CD4-positive, CD25-positive, alpha-beta regulatory T cell (primary cell): ENCODE results near the gene RAB37. TPM values are rescaled to one million over a fixed set of nuclear protein-coding genes. Genes with fewer than 3 reads are reported as not detected.

ENCODE experiments used
- ATAC-seq, 2 donors: fragments of 150-1000 bp; cut with Tn5 transposase; one replicate each; pipeline ENCODE4 v1.10.0; 2021; ENCODE audit warnings: low read depth in 2 of 2, moderate number of reproducible peaks in 2 of 2, moderate library complexity in 1 of 2
- DNase-seq, 3 donors: peaks; one replicate each; pipeline versions ENCODE4 v3.0.0 to v3.0.0-alpha.2; 2012 to 2022; ENCODE audit warnings: mixed read lengths in 1 of 3
- H3K27ac ChIP-seq: one replicate; pipeline ENCODE4 v1.7.0; 2013; ENCODE audit warnings: mild to moderate bottlenecking, low read length; ENCODE audit not compliant: insufficient read depth, poor library complexity, severe bottlenecking
- H3K27me3 ChIP-seq: one replicate; pipeline ENCODE4 v1.7.0; 2013; ENCODE audit warnings: low read length; ENCODE audit not compliant: control insufficient read depth, insufficient read depth
- H3K36me3 ChIP-seq: one replicate; pipeline ENCODE4 v1.7.0; 2013; ENCODE audit warnings: mild to moderate bottlenecking, low read length, moderate library complexity; ENCODE audit not compliant: control insufficient read depth, insufficient read depth
- H3K4me1 ChIP-seq: 2 replicates; pipeline ENCODE4 v1.7.0; 2013; ENCODE audit warnings: mild to moderate bottlenecking, low read length; ENCODE audit not compliant: insufficient read depth, control insufficient read depth, poor library complexity, severe bottlenecking
- H3K4me3 ChIP-seq: one replicate; pipeline ENCODE4 v1.7.0; 2013; ENCODE audit warnings: low read depth, mild to moderate bottlenecking, low read length, moderate library complexity
- H3K9me3 ChIP-seq, 2 experiments: 1 replicate in 1 of 2; 2 replicates in 1 of 2; pipeline ENCODE4 v1.7.0; 2013; ENCODE audit warnings: low read length in 2 of 2, mild to moderate bottlenecking in 1 of 2, moderate library complexity in 1 of 2; ENCODE audit not compliant: control insufficient read depth in 2 of 2
- H3K27ac Mint-ChIP-seq, 3 donors: one replicate each; pipeline ENCODE4 v1.8.0; 2020 to 2022; ENCODE audit warnings: mild to moderate bottlenecking in 3 of 3, mixed read lengths in 3 of 3, moderate library complexity in 2 of 3
- H3K27me3 Mint-ChIP-seq: one replicate; pipeline ENCODE4 v1.8.0; 2022; ENCODE audit warnings: mild to moderate bottlenecking, mixed read lengths
- H3K36me3 Mint-ChIP-seq: one replicate; pipeline ENCODE4 v1.8.0; 2020; ENCODE audit warnings: mixed read lengths
- H3K4me1 Mint-ChIP-seq, 4 donors: one replicate each; pipeline ENCODE4 v1.8.0; 2020 to 2022; ENCODE audit warnings: mixed read lengths in 4 of 4, mild to moderate bottlenecking in 1 of 4
- H3K4me3 Mint-ChIP-seq, 4 donors: one replicate each; pipeline ENCODE4 v1.8.0; 2020 to 2022; ENCODE audit warnings: mild to moderate bottlenecking in 4 of 4, mixed read lengths in 4 of 4, moderate library complexity in 3 of 4
- H3K9me3 Mint-ChIP-seq, 7 donors: one replicate each; pipeline ENCODE4 v1.8.0; 2020 to 2022; ENCODE audit warnings: mixed read lengths in 7 of 7, mild to moderate bottlenecking in 3 of 7, moderate library complexity in 2 of 7
- polyA plus RNA-seq, 4 donors: library from polyadenylated mRNA; unstranded; fragments of 300-500 nt; fragmentation: Illumina TruSeq; gene quantifications; one replicate each; pipeline ENCODE4 v1.2.3, GENCODE V29; 2021
- total RNA-seq: library from RNA; stranded (reverse); gene quantifications from one replicate; pipeline ENCODE4 v1.2.3, GENCODE V29; 2022

RAB37 gene
- total and polyA plus RNA-seq, 5 donors from 2014 or later: 75.6 to 159 (median 89.3) TPM

DNA sequence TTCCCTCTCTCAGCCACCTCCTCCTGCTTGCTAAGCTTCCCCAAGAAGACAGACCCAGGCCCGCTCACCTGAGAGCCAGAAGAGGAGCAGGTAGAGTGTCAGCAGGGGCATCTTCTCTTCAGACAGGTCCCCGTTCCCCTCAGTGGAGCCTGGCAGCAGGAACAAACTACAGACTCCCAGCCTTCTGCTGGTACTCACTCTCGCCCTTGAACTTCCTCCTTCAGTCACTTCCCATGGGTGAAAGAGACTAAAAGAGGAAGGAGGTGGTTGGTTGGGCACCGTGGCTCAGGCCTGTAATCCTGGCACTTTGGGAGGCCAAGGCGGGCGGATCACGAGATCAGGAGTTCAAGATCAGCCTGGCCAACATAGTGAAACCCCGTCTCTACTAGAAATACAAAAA, 24.3 kb upstream of the RAB37 start, which contains the start of gene CD300LF:
CD300LF (minus strand) TSS at position 168 of the 400 bp plus-strand sequence; CDS start at position 111, 57 bp downstream.
- Mint-ChIP-seq H3K9me3 (peaks cover 0 to 2% (median 0%) of the 10 kb centered on the region in 7 donors), H3K4me1 (peaks cover 0 to 7% (median 3%) of the 10 kb centered on the region in 4 donors), H3K27me3 (peaks cover 24% of the 10 kb centered on the region), H3K27ac (peak within 1 kb of the TSS in 1 of 3 donors; percentile 18), H3K4me3 (no peak within 1 kb of the TSS), H3K36me3 (no peaks in the 10 kb centered on the region)
- H3K27me3 ChIP-seq: peaks cover 2% of the 10 kb centered on the region
- no peak for ATAC-seq
- no peaks in the 10 kb centered on the region for H3K4me1 ChIP-seq
- H3K4me3 ChIP-seq: no peak within 1 kb of the TSS
- no peak for DNase-seq
- no peak within 1 kb of the TSS for H3K27ac ChIP-seq
- no peaks in the 10 kb centered on the region for H3K9me3 ChIP-seq
- H3K36me3 ChIP-seq: no peaks in the 10 kb centered on the region

DNA sequence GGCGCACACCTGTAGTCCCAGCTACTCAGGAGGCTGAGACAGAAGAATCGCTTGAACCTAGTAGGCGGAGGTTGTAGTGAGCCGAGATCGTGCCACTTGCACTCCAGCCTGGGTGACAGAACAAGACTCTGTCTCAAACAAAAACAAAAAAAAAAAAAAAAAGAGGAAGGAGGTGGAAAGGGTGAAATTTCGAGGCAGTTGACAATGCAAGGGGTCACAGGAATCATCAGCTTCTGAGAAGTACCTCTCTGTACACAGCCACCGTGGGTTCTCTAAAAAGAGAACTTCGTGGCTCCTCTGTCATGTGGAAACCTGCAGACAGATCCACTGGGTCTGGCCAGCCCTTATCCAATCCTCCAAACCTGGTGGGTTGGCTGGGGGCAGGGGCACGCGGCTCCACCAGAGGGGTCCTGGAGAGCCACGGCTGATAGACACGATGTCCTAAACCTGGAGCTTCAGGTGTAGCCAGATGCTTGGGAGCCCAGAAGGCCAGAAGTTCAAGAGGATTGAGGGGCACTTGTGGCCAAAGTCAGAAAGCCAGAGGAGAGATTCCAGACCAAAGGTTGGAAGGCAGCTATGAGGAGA, 23.8 kb upstream of the RAB37 start:
- no peak overlapping the region for H3K4me3 ChIP-seq
- H3K36me3 ChIP-seq: no peaks in the 10 kb centered on the region
- Mint-ChIP-seq H3K27me3 (peaks cover 21% of the 10 kb centered on the region), H3K4me3 (no peak overlapping the region), H3K9me3 (peaks cover 0 to 2% (median 0%) of the 10 kb centered on the region in 7 donors), H3K4me1 (peaks cover 0 to 7% (median 3%) of the 10 kb centered on the region in 4 donors), H3K36me3 (no peaks in the 10 kb centered on the region), H3K27ac (peak overlapping the region in 1 of 3 donors; percentile 18)
- H3K27me3 ChIP-seq: peaks cover 2% of the 10 kb centered on the region
- DNase-seq: no peak
- H3K27ac ChIP-seq: no peak overlapping the region
- H3K4me1 ChIP-seq: no peaks in the 10 kb centered on the region
- ATAC-seq: no peak
- no peaks in the 10 kb centered on the region for H3K9me3 ChIP-seq

DNA sequence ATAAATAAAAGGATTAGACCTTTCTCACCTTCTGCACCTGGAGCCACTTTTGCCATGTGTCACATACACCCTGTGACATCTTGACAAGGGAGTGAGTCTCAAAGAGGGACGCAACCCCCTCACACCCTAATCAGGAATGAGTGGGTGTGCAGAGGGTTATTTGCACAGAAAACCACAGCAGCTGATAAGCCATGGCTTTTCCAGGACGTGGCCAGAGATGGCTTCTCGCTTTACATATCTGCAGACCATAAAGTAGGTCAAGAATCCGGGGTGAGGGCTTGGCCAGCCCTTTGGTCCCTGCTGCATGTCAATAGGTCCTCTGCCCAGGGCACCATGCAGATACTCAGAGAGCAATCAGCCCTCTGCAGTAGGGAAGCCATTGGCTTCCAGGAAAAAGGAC, 21.9 kb upstream of the RAB37 start:
- peaks cover 0 to 7% (median 3%) of the 10 kb centered on the region in 4 donors for H3K4me1 Mint-ChIP-seq
- peaks cover 18% of the 10 kb centered on the region for H3K27me3 Mint-ChIP-seq
- DNase-seq: no peak
- ATAC-seq: no peak
- no peak overlapping the region for H3K4me3 Mint-ChIP-seq
- Histone ChIP-seq H3K27me3 (peaks cover 2% of the 10 kb centered on the region), H3K4me3 (no peak overlapping the region), H3K9me3 (no peaks in the 10 kb centered on the region), H3K27ac (no peak overlapping the region), H3K36me3 (no peaks in the 10 kb centered on the region), H3K4me1 (no peaks in the 10 kb centered on the region)
- peaks cover 0 to 2% (median 0%) of the 10 kb centered on the region in 7 donors for H3K9me3 Mint-ChIP-seq
- H3K27ac Mint-ChIP-seq: no peak overlapping the region
- H3K36me3 Mint-ChIP-seq: no peaks in the 10 kb centered on the region

DNA sequence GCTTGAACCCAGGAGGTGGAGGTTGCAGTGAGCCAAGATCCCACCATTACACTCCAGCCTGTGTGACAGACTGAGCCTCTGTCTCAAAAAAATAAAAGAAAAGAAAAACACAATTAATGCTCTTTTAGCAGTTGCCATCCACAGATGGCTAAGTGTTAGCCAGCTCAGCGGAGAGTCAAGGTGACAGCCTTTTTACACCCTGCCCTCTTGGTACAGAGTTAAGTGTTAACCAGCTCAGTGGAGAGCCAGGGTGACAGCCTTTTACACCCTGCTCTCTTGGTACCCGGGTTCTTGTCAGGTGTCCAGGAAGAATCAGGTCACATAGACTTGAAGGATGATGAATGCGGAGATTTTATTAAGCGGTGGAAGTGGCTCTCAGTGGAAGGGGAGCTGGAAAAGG, 16.6 kb upstream of the RAB37 start:
- Histone ChIP-seq H3K27me3 (no peaks in the 10 kb centered on the region), H3K4me3 (no peak overlapping the region), H3K4me1 (no peaks in the 10 kb centered on the region), H3K27ac (no peak overlapping the region), H3K9me3 (no peaks in the 10 kb centered on the region), H3K36me3 (no peaks in the 10 kb centered on the region)
- Mint-ChIP-seq H3K36me3 (no peaks in the 10 kb centered on the region), H3K27ac (no peak overlapping the region), H3K27me3 (peaks cover 14% of the 10 kb centered on the region), H3K4me3 (no peak overlapping the region), H3K4me1 (peaks cover 0 to 2% (median 0%) of the 10 kb centered on the region in 4 donors), H3K9me3 (no peaks in the 10 kb centered on the region)
- DNase-seq (no peak), ATAC-seq (no peak)

DNA sequence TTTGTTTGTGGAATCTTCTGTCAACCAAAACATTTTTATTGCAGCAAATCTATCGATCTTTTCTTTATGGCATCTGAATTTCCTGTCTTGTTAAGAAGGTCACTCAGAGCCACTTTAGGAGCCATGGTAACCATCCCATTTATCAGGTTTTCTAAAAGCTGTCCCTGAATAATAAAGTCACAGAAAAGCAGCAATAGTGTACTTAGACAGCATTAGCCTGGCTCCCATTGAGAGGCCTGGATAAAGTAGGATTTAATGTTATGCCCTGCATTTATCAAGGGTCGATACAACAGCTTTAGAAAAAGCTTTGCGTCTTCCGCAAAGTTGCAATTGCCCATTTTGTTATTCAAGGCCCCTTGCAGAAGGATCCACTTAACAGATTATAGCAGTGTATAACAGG, 14.3 kb upstream of the RAB37 start:
- Mint-ChIP-seq H3K4me1 (no peaks in the 10 kb centered on the region), H3K27me3 (peaks cover 14% of the 10 kb centered on the region), H3K9me3 (no peaks in the 10 kb centered on the region)

DNA sequence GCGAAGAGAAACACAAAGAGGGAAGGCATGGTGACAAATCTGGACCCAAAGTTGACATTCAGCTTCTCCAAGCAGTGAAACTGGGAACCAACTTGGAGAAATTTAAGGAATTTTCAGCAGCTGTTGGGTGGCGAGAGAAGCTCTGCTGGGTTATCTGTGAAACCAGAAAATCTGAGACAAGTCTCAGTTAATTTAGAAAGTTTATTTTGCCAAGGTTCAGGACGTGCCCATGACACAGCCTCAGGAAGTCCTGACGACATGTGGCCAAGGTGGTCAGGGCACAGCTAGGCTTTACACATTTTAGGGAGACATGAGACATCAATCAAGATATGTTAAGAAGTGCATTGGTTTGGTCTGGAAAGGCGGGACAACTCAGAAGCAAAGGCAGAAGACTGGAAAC, 13.2 kb upstream of the RAB37 start:
- no peak overlapping the region for H3K4me3 ChIP-seq
- H3K9me3 Mint-ChIP-seq: no peaks in the 10 kb centered on the region
- no peaks in the 10 kb centered on the region for H3K36me3 Mint-ChIP-seq
- H3K4me3 Mint-ChIP-seq: no peak overlapping the region
- no peak for DNase-seq
- no peak overlapping the region for H3K27ac ChIP-seq
- H3K27me3 ChIP-seq: no peaks in the 10 kb centered on the region
- H3K27ac Mint-ChIP-seq: no peak overlapping the region
- H3K27me3 Mint-ChIP-seq: peaks cover 14% of the 10 kb centered on the region
- no peaks in the 10 kb centered on the region for H3K4me1 ChIP-seq
- H3K9me3 ChIP-seq: no peaks in the 10 kb centered on the region
- no peaks in the 10 kb centered on the region for H3K36me3 ChIP-seq
- no peak for ATAC-seq
- H3K4me1 Mint-ChIP-seq: no peaks in the 10 kb centered on the region

More for the DNA sequence above, 14.3 kb upstream of the RAB37 start:
- Histone ChIP-seq H3K4me3 (no peak overlapping the region), H3K9me3 (no peaks in the 10 kb centered on the region), H3K27me3 (no peaks in the 10 kb centered on the region), H3K36me3 (no peaks in the 10 kb centered on the region), H3K27ac (no peak overlapping the region), H3K4me1 (no peaks in the 10 kb centered on the region)
- ATAC-seq (no peak), DNase-seq (no peak)
- no peaks in the 10 kb centered on the region for H3K36me3 Mint-ChIP-seq
- H3K4me3 Mint-ChIP-seq: no peak overlapping the region
- H3K27ac Mint-ChIP-seq: no peak overlapping the region

DNA sequence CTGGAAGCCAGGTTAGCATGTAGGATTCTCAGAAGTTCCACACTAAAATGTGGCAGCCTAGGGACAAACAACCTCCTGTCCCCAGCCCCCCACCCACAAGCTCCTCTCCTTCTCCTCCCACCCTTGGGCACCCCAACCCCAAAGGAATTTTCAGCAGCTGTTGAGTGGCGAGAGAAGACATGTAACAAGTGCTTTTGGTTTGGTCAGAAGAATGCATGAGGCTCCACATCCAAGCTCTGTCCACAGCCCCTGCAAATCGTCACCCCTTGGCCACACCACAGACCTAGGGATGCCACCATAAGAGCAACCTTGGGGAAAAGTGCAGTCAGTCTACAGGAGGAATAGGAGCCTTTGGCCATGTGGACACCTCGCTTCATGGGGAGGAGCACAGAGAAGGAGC, 11.9 kb upstream of the RAB37 start:
- no peaks in the 10 kb centered on the region for H3K9me3 ChIP-seq
- no peaks in the 10 kb centered on the region for H3K36me3 ChIP-seq
- no peak overlapping the region for H3K4me3 ChIP-seq
- H3K27me3 ChIP-seq: no peaks in the 10 kb centered on the region
- H3K27me3 Mint-ChIP-seq: peaks cover 10% of the 10 kb centered on the region
- DNase-seq (no peak), ATAC-seq (no peak)
- no peak overlapping the region for H3K27ac Mint-ChIP-seq
- no peaks in the 10 kb centered on the region for H3K4me1 Mint-ChIP-seq
- H3K27ac ChIP-seq: no peak overlapping the region
- no peak overlapping the region for H3K4me3 Mint-ChIP-seq
- H3K9me3 Mint-ChIP-seq: no peaks in the 10 kb centered on the region
- H3K4me1 ChIP-seq: peaks cover 2% of the 10 kb centered on the region
- no peaks in the 10 kb centered on the region for H3K36me3 Mint-ChIP-seq

DNA sequence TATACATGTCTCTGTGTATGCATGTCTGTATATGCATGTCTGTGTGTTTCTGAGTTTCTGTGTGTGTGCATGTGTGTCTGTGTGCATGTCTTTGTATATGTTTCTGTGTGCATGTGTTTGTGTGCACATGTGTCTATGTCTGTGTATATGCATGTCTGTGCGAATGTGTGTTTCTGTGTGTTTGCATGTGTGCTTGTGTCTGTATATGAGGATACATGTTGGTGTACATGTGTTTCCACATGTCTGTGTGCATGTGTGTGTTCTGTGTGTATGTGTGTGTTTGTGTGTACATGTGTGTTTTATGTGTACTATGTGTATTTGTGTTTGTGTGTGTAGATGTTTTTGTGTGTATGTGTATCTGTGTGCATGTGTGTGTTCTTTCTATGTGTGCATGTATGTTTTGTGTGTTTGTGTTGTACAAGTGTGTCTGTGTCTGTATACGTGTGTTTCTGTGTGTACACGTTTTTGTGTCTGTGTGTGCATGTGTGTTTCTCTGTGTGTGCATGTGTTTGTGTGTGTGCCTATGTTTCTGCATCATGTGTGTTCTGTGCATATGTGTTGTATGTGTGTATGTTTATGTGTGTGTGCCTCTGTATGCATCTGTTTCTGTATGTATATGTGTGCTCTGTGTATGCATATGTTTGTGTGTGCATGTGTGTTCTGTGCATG, 8.9 kb upstream of the RAB37 start:
- H3K4me3 Mint-ChIP-seq: no peak overlapping the region
- Histone ChIP-seq H3K27ac (no peak overlapping the region), H3K36me3 (no peaks in the 10 kb centered on the region), H3K9me3 (no peaks in the 10 kb centered on the region), H3K4me1 (peaks cover 14% of the 10 kb centered on the region), H3K27me3 (no peaks in the 10 kb centered on the region), H3K4me3 (no peak overlapping the region)
- peaks cover 0 to 5% (median 0%) of the 10 kb centered on the region in 4 donors for H3K4me1 Mint-ChIP-seq
- no peak for ATAC-seq
- H3K36me3 Mint-ChIP-seq: no peaks in the 10 kb centered on the region
- H3K27me3 Mint-ChIP-seq: no peaks in the 10 kb centered on the region
- no peak overlapping the region for H3K27ac Mint-ChIP-seq
- DNase-seq: no peak
- no peaks in the 10 kb centered on the region for H3K9me3 Mint-ChIP-seq
